ENCODE results near the gene ZMYM2. TPM values are rescaled to one million over a fixed set of nuclear protein-coding genes. Genes with fewer than 3 reads are reported as not detected.
A peak's percentile ranks its signal among the peaks of the same experiment; 100 is the strongest.

The ZMYM2 gene
- total RNA-seq, 1 donor from 2014 or later: 51.7 TPM

GRCh38 chr13:20116213-20116612 lies 157.7 kb downstream of the ZMYM2 start:
- DNase-seq (ENCODE audit: low read depth): no peak
- H3K36me3 ChIP-seq (ENCODE audit: control insufficient read depth, insufficient read depth, low read length): no peaks in the 10 kb centered on the region
- H3K4me3 ChIP-seq (ENCODE audit: low read depth, low read length): no peak overlapping the region
- no peaks in the 10 kb centered on the region for H3K27me3 ChIP-seq (ENCODE audit: control insufficient read depth, insufficient read depth, low read length)
- no peak for TF ChIP-seq CTCF (IDR thresholded peaks at IDR 0.05; ENCODE audit: insufficient read depth, low read length, poor library complexity, severe bottlenecking)

GRCh38 chr13:20118268-20119140 lies 160.0 kb downstream of the ZMYM2 start:
- H3K27me3 ChIP-seq (ENCODE audit: control insufficient read depth, insufficient read depth, low read length): no peaks in the 10 kb centered on the region
- TF ChIP-seq CTCF (IDR thresholded peaks at IDR 0.05; ENCODE audit: insufficient read depth, low read length, poor library complexity, severe bottlenecking): no peak
- no peaks in the 10 kb centered on the region for H3K36me3 ChIP-seq (ENCODE audit: control insufficient read depth, insufficient read depth, low read length)
- DNase-seq (ENCODE audit: low read depth): no peak
- H3K4me3 ChIP-seq (ENCODE audit: low read depth, low read length): peak overlapping the region; percentile 40

- no peaks in the 10 kb centered on the region for H3K27me3 ChIP-seq (ENCODE audit: control insufficient read depth, insufficient read depth, low read length)
- H3K36me3 ChIP-seq (ENCODE audit: control insufficient read depth, insufficient read depth, low read length): no peaks in the 10 kb centered on the region
- DNase-seq (ENCODE audit: low read depth): no peak
- peak overlapping the region; percentile 38 for H3K4me3 ChIP-seq (ENCODE audit: low read depth, low read length)
- TF ChIP-seq CTCF (IDR thresholded peaks at IDR 0.05; ENCODE audit: insufficient read depth, low read length, poor library complexity, severe bottlenecking): no peak
These were observed 161.4 kb downstream of the ZMYM2 start for GRCh38 chr13:20119960-20120359.

- Histone ChIP-seq H3K4me3 (ENCODE audit: low read depth, low read length) (peak overlapping the region; percentile 38), H3K27me3 (ENCODE audit: control insufficient read depth, insufficient read depth, low read length) (no peaks in the 10 kb centered on the region), H3K36me3 (ENCODE audit: control insufficient read depth, insufficient read depth, low read length) (no peaks in the 10 kb centered on the region)
- DNase-seq (ENCODE audit: low read depth): no peak
- TF ChIP-seq CTCF (IDR thresholded peaks at IDR 0.05; ENCODE audit: insufficient read depth, low read length, poor library complexity, severe bottlenecking): no peak
These were observed 162.6 kb downstream of the ZMYM2 start for GRCh38 chr13:20121159-20121525.

GRCh38 chr13:20124303-20124702 lies 165.8 kb downstream of the ZMYM2 start:
- no peak for DNase-seq (ENCODE audit: low read depth)
- H3K36me3 ChIP-seq (ENCODE audit: control insufficient read depth, insufficient read depth, low read length): no peaks in the 10 kb centered on the region
- no peak overlapping the region for H3K4me3 ChIP-seq (ENCODE audit: low read depth, low read length)
- no peak for TF ChIP-seq CTCF (IDR thresholded peaks at IDR 0.05; ENCODE audit: insufficient read depth, low read length, poor library complexity, severe bottlenecking)
- peaks cover 5% of the 10 kb centered on the region for H3K27me3 ChIP-seq (ENCODE audit: control insufficient read depth, insufficient read depth, low read length)
